K562 (cell line): ENCODE data around the gene HOXD12. TPM values are rescaled to one million over a fixed set of nuclear protein-coding genes. Genes with fewer than 3 reads are reported as not detected.

Experiments
- CGGBP1 ChIP-seq: fragments of 250-450 bp; sonication (Bioruptor Pico); IDR thresholded peaks from 2 replicates; pipeline ENCODE4 v1.9.0; 2021; ENCODE audit warnings: mild to moderate bottlenecking
- EZH2 ChIP-seq: IDR thresholded peaks from 2 replicates; pipeline ENCODE4 v1.6.1; 2012; ENCODE audit warnings: low read depth, mild to moderate bottlenecking, inconsistent platforms, low read length, borderline replicate concordance
- JUND ChIP-seq, 2 experiments: IDR thresholded peaks; 2 replicates in 1 of 2; 3 replicates in 1 of 2; pipeline ENCODE4 v1.6.1; 2011; ENCODE audit warnings: borderline replicate concordance in 2 of 2, low read depth in 2 of 2, low read length in 2 of 2, improper control_type of control experiment in 1 of 2, missing biosample characterization in 1 of 2, missing genetic modification characterization in 1 of 2, missing genetic modification reagents in 1 of 2
- KAT7 ChIP-seq: sonication (generic); formaldehyde crosslinking; IDR thresholded peaks from 2 replicates; pipeline ENCODE4 v1.8.0; 2022; ENCODE audit warnings: missing genetic modification reagents, mild to moderate bottlenecking, borderline replicate concordance
- KLF6 ChIP-seq: fragments of 250-450 bp; sonication (Bioruptor Pico); IDR thresholded peaks from 2 replicates; pipeline ENCODE4 v1.4.0; 2020; ENCODE audit warnings: mild to moderate bottlenecking, moderate library complexity, borderline replicate concordance
- MBD1 ChIP-seq: fragments of 250-450 bp; sonication (Bioruptor Pico); IDR thresholded peaks from 2 replicates; pipeline ENCODE4 v1.8.0; 2022; ENCODE audit warnings: inconsistent platforms
- MTA3 ChIP-seq: fragments of 450-650 bp; formaldehyde crosslinking; IDR thresholded peaks from 2 replicates; pipeline ENCODE4 v1.6.1; 2017; ENCODE audit warnings: mild to moderate bottlenecking, borderline replicate concordance
- NR4A1 ChIP-seq, 2 experiments: fragments of 250-450 bp in 1 of 2; fragments of 450-650 bp in 1 of 2; sonication (Bioruptor Pico) in 1 of 2; IDR thresholded peaks; 2 replicates each; pipeline versions ENCODE4 v1.4.0 to v1.6.1; 2016 to 2020; ENCODE audit warnings: mild to moderate bottlenecking in 2 of 2, missing compliant biosample characterization in 1 of 2, missing genetic modification characterization in 1 of 2, moderate library complexity in 1 of 2
- PBX2 ChIP-seq, 2 experiments: IDR thresholded peaks in 1 of 2; conservative IDR thresholded peaks in 1 of 2; 2 replicates each; pipeline ENCODE4 v1.6.1; 2016; ENCODE audit warnings: low read depth in 2 of 2, mild to moderate bottlenecking in 1 of 2, missing compliant biosample characterization in 1 of 2, missing genetic modification characterization in 1 of 2, moderate library complexity in 1 of 2
- SREBF2 ChIP-seq: sonication (generic); formaldehyde crosslinking; IDR thresholded peaks from 2 replicates; pipeline ENCODE4 v1.4.0; 2020; ENCODE audit warnings: mild to moderate bottlenecking, missing genetic modification reagents
- STAG1 ChIP-seq: sonication (generic); formaldehyde crosslinking; IDR thresholded peaks from 2 replicates; pipeline ENCODE4 v1.5.0; 2020; ENCODE audit warnings: missing genetic modification reagents, borderline replicate concordance
- STAT6 ChIP-seq: sonication (generic); formaldehyde crosslinking; IDR thresholded peaks from 2 replicates; pipeline ENCODE4 v1.8.1; 2023; ENCODE audit warnings: mild to moderate bottlenecking, missing genetic modification reagents
- TRIM28 ChIP-seq: fragments of 450-650 bp; IDR thresholded peaks from 2 replicates; pipeline ENCODE4 v1.6.1; 2017
- YBX1 ChIP-seq: fragments of 450-650 bp; IDR thresholded peaks from 2 replicates; pipeline ENCODE4 v1.7.1; 2016; ENCODE audit warnings: mild to moderate bottlenecking
- ZFP91 ChIP-seq: sonication (generic); formaldehyde crosslinking; IDR thresholded peaks from 2 replicates; pipeline ENCODE4 v1.8.0; 2022; ENCODE audit warnings: mild to moderate bottlenecking, missing genetic modification reagents
- ZNF384 ChIP-seq: IDR thresholded peaks from 2 replicates; pipeline ENCODE4 v1.6.1; 2012; ENCODE audit warnings: low read depth, low read length, improper control_type of control experiment
- polyA plus RNA-seq, 8 experiments: library from polyadenylated mRNA; depleted of rRNA in 4 of 8; stranded (reverse) in 5 of 8; unstranded in 3 of 8; fragments of >200 nt; fragmentation: Nextera tagmentation in 2 of 8; fragmentation: Illumina TruSeq in 1 of 8; extraction: Ambion mirVana in 2 of 8; extraction: Trizol in 1 of 8; gene quantifications; 2 replicates each; pipeline versions ENCODE4 v1.2.1 to v1.2.3, GENCODE V29; 2011 to 2014; ENCODE audit warnings: inconsistent platforms in 1 of 8, missing spikeins in 1 of 8
- total RNA-seq, 7 experiments: library from RNA; depleted of rRNA in 6 of 7; stranded (reverse); fragments of >200 nt in 6 of 7; fragmentation: Illumina TruSeq in 2 of 7; extraction: Trizol in 2 of 7; gene quantifications; 2 replicates each; pipeline versions ENCODE4 v1.2.1 to v1.2.3, GENCODE V29; 2011 to 2021; ENCODE audit warnings: low replicate concordance in 1 of 7

The HOXD12 gene
- total and polyA plus RNA-seq, 9 of the 15 experiments (the other 6 are each of a cell fraction or from before 2014, with no cell fraction given) = not detected

- TF ChIP-seq STAT6 (CRISPR knock-in tag) = no peak
- no peak for TF ChIP-seq JUND (IDR thresholded peaks at IDR 0.05; ENCODE audit: borderline replicate concordance, low read depth, low read length)
- TF ChIP-seq JUND (tag; IDR thresholded peaks at IDR 0.05; ENCODE audit: borderline replicate concordance, low read depth, low read length) = no peak
- no peak for TF ChIP-seq ZFP91 (CRISPR knock-in tag)
- no peak for TF ChIP-seq YBX1
- TF ChIP-seq SREBF2 (CRISPR knock-in tag) = no peak
- TF ChIP-seq PBX2 (CRISPR knock-in tag; IDR thresholded peaks at IDR 0.05; ENCODE audit: low read depth) = no peak
- no peak for TF ChIP-seq PBX2 (tag; conservative IDR thresholded peaks at IDR 0.05; ENCODE audit: low read depth)
- TF ChIP-seq TRIM28 = no peak
- TF ChIP-seq KLF6 (CRISPR knock-in tag) = no peak
- peak; percentile 71; the same call in 1 of the 2 replicates for TF ChIP-seq STAG1 (CRISPR knock-in tag)
- TF ChIP-seq NR4A1 (CRISPR knock-in tag; IDR thresholded peaks at IDR 0.05) = no peak
- TF ChIP-seq NR4A1 (tag; IDR thresholded peaks at IDR 0.05) = no peak
- no peak for TF ChIP-seq MTA3
- no peak for TF ChIP-seq MBD1 (CRISPR knock-in tag)
- TF ChIP-seq CGGBP1 (CRISPR knock-in tag) = no peak
- peak; percentile 70; the same call in 1 of the 2 replicates for TF ChIP-seq EZH2
- no peak for TF ChIP-seq ZNF384
- TF ChIP-seq KAT7 (CRISPR knock-in tag) = no peak
These were observed 11.3 kb upstream of the HOXD12 start (continued) for GRCh38 chr2:176088048-176088936.
